ENCODE measurements around the gene LIG3.
"Not testable (repeated sequence)": the region's sequence is repeated elsewhere in the genome, so short reads cannot be mapped to it uniquely, and the experiment has no call there.

The LIG3 gene

DNA sequence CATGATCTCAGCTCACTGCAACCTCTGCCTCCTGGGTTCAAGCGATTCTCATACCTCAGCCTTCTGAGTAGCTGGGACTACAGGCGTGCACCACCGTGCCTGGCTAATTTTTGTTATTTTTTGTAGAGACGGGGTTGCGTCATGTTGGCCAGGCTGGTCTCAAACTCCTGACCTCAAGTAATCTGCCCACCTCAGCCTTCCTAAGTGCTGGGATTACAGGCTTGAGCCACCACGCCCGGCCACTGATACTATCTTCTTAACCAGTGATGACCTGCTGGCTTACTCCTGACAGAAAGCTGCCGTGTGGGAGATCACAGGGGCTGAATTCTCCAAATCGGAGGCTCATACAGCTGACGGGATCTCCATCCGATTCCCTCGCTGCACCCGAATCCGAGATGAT, 20.7 kb downstream of the LIG3 start:
- DNase-seq = not testable (repeated sequence)

DNA sequence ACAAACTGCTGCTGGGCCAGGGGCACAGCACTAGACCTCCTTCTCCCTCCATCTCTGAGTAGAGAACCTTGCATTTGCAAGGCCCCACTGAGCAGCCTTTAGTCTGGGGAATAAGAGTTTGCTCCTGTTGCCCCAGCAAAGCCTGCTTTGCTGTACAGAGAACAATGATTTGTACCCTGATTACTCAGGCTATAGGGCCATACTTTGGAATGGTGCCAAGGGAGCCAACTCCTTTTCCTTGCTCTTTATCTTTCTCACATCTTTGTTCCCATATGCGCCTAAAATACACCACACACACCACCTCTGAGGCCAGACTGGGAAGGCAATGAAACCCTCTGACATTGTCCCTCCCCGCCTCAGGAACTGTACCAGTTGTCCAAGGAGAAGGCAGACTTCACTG, 21.2 kb downstream of the LIG3 start:
- no peak for DNase-seq

DNA sequence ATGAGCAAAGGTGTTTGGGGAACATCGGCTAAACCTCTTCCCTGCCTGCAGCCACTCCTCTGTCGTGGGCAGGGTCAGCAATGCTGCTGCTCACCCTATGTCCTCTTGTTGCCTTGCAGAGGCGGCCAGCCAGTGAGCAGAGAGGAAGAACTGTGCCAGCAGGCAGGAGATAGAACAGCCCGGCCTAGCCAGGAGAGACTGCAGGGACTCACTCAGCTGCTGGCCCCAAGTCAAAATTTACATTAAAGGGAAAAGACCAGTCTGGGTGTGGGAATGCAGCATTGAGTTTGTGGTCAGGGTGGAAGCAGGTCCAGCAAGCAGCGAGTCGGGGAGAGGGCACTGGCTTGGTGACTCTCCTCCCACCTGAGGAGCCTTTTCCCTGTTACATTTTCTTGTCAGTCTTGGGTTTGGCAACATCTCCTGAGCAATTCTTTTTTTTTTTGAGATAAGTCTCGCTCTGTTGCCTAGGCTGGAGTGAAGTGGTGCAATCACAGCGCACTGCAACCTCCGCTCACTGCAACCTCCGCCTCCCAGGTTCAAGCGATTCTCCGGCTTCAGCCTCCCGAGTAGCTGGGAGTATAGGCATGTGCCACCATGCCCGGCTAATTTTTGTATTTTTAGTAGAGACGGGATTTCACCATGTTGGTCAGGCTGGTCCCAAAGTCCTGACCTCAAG, 22.7 kb downstream of the LIG3 start:
- no peak for DNase-seq

DNA sequence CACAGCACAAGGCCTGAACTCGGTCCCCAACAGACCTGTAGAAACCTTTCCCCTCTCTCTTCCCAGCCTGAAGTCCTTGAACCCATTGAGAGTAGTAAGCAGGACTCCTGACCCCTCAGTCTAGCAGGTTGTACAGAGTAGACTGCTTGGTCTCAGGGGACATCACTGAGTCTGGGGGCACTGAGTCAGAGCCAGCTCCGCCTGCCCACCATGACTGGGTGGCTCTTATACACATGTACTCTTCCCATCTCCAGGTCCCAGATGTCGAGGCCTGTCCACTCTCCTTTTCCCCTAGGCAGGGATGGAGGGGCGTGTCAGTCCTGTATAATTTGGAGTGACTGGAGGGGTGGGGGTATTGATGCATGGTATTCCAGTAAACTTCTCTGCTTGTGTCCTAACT, 23.5 kb downstream of the LIG3 start:
- no peak for DNase-seq

DNA sequence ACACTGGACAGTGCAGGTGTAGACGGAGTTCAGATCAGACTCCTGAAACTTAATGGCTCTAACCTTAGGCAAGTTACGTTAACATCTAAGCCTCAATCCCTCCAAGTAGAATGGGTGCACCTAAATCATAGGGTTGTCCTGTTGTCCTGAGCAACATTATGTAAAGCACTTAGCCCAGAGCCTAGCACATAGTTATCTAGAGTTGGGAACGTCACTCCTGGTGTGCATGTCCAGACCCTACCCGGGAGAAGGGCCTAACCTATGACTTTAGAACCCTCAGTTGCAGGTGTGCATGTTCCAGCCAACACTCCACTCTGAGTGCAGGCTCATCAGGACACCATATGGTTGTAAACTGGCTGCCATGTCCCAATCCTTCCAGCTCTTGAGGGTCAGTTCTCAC, 26.0 kb downstream of the LIG3 start:
- DNase-seq = no peak

GRCh38 chr17:35006961-35007360, 26.6 kb downstream of the LIG3 start:
- DNase-seq = no peak

GRCh38 chr17:35010093-35010492, 29.8 kb downstream of the LIG3 start:
- no peak for DNase-seq

DNA sequence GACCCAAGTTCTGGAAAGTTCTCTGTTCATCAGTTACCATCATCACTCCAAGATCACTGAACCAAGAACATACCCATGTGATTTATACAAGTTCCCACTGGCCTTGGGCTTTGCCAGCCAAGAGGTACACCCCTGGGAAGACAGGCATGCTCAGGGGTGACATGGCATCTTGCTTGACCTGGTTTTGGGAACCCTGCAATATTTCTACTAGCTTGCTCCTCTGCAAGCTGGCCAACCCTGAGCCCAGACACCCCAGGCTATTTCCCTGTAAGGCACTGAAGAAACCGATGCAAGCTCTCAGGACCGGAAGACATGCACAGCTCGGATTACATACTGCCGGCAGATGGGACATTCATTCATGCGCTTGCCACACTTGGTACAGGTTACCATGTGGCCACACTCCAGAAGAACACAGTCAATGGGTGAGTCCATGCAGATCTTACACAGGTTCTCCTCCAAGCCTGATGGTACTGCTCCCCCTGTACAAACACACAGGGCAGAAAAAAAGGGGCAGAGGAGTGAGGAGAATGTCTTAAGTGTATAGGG, 31.4 kb downstream of the LIG3 start:
- DNase-seq = no peak

- no peak for DNase-seq
These were observed 36.1 kb downstream of the LIG3 start for GRCh38 chr17:35016369-35016768.

DNA sequence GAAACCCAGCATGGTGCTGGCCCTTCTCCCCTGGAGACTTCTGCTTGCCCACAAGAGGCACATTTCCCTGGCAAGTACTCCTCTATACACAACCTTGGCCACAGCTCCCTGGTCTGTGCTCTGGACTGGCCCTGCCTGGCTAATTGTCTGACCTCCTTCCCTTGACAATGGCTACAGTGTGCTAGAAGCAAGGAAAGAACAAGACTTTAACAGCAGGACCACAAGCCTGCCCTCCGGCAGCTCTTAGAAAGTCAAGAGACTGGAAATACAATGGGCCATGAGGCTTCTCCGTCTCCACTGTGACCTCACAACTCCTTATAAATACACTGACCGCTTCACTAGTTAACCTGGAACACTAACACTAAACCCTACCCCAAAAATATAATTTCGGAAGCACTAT, 36.7 kb downstream of the LIG3 start:
- no peak for DNase-seq

GRCh38 chr17:35018814-35019213, 38.5 kb downstream of the LIG3 start:
- no peak for DNase-seq

- no peak for DNase-seq
These were observed 39.3 kb downstream of the LIG3 start for GRCh38 chr17:35019386-35020179.

GRCh38 chr17:35021520-35022380, 41.4 kb downstream of the LIG3 start:
- no peak for DNase-seq

- no peak for DNase-seq
These were observed 42.3 kb downstream of the LIG3 start for GRCh38 chr17:35022536-35023063.

DNA sequence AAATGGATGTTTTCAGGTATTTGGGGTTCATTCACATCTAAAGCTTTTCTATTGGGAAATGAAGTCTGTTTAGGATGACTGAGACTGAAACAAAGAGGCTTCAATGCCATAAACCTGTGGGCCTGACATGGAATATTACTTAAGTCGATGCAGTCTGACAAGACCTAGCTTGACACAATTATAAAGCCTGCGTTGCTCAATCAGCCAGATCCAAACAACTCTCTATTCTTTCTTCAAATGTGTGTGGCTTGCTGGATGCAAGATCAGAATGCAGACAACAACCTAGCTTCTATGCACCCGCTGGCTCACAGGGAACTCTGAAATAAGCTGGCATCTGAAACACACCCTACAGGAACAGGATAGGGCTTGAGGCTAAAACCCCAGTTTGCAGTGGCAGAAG, 43.2 kb downstream of the LIG3 start:
- no peak for DNase-seq

DNA sequence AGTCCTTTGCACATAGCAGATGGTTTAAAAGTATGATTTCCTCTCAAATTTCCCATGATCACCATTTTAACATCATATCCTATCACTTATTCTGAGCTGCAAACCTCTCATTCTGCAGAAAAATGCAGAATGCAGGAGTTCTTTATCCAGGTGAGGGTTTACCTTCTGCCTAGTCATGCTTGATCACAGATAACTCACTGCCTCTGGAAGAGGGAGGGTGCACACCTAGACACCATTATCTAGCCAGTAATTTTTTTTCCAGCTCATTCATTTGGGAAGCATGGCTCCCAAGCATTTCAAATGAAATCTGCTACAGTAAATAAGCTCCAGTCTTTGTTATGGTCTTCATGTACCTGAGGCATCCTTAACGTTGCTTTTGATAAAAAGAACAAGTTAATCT, 45.2 kb downstream of the LIG3 start:
- DNase-seq = no peak

GRCh38 chr17:35028097-35028496, 47.8 kb downstream of the LIG3 start:
- not testable (repeated sequence) for DNase-seq

DNA sequence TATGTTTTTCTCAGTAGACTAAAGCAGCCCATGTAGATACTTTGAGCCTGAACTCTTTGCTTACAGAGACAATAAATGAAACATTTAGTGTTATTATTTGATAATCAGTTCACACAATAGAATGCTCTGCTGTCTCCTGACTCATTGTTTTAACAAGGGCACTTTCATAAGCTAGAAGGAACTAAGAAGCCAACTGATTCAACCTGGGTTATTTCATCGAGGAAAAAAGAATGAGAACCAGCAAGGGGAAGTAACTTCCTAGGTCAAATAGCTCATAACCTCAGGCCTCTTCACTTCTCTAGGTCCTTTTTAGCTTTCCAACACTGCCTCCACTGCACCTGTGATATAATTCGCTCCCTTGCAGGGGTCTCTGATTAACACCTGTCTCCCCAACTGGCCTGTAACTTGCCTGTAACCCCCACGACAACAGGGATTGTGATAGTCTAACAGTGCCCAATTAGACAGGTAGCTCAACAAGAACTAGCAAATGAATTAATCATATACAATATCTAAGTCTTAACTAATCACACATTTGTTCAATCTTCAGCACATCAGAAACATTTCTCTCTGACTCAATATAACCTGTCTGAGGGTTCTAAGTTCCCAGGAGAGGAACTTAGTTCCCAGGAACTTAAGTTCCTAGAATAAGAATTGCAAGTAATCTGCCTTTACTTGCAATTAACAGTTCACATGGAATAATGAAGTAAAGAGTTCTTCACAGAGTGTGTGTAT, 48.4 kb downstream of the LIG3 start:
- no peak for DNase-seq

- no peak for DNase-seq
These were observed 50.5 kb downstream of the LIG3 start for GRCh38 chr17:35030780-35031179.

DNA sequence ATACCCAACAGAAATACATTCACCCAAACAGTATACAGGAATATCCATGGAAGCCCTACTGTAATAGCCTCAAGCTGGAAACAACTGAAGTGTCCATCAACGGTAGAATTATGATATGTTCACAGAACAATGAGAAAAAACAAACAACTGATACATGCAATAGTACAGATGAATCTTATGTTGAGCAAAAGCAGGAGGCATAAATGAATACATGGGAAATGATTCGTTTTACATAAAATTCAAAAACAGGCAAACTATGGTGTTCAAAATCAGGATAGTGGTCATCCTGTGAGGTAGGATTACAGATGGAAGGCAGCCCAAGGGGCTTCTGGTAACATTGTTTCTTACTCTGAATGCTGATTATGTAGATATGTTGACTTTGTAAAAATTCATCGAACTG, 58.1 kb downstream of the LIG3 start:
- DNase-seq = no peak

GRCh38 chr17:35041390-35041789, 61.1 kb downstream of the LIG3 start:
- DNase-seq = no peak

GRCh38 chr17:35044181-35044580, 63.9 kb downstream of the LIG3 start:
- DNase-seq = no peak
